ENCODE data around the gene PTPRD.

- TF ChIP-seq EZH2 (IDR thresholded peaks at IDR 0.05) (no peak), POLR2AphosphoS5 (IDR thresholded peaks at IDR 0.05; ENCODE audit: borderline replicate concordance, low read depth, low read length) (no peak)
Observed at GRCh38 chr9:8365029-8365428, 2247.8 kb downstream of the PTPRD start.
